GM12891 (cell line): ENCODE data around the gene CRYBB2. TPM values are rescaled to one million over a fixed set of nuclear protein-coding genes. Genes with fewer than 3 reads are reported as not detected.
A peak's percentile ranks its signal among the peaks of the same experiment; 100 is the strongest.
"Not testable (repeated sequence)": the region's sequence is repeated elsewhere in the genome, so short reads cannot be mapped to it uniquely, and the experiment has no call there.

ENCODE experiments used
- DNase-seq: peaks from one replicate; pipeline ENCODE4 v3.0.0; 2011; ENCODE audit warnings: low spot score; ENCODE audit not compliant: insufficient read length
- FAIRE-seq: peaks from 2 replicates; lab custom pipeline; 2011; peaks lifted over from hg19 to GRCh38; lab: Jason Lieb, UNC
- PAX5 ChIP-seq: IDR thresholded peaks from 2 replicates; pipeline ENCODE4 v1.6.1; 2011; ENCODE audit warnings: low read length, moderate library complexity, mild to moderate bottlenecking; ENCODE audit not compliant: insufficient read depth, severe bottlenecking
- POLR2A ChIP-seq: IDR thresholded peaks from 2 replicates; pipeline ENCODE4 v1.6.1; 2011; ENCODE audit warnings: low read depth, low read length, control low read depth
- POLR2AphosphoS5 ChIP-seq: IDR thresholded peaks from 2 replicates; pipeline ENCODE4 v1.6.1; 2011; ENCODE audit warnings: low read depth, low read length, control low read depth
- POU2F2 ChIP-seq: IDR thresholded peaks from 2 replicates; pipeline ENCODE4 v1.6.1; 2011; ENCODE audit warnings: low read depth, mild to moderate bottlenecking, control low read depth, low read length, moderate library complexity
- SPI1 ChIP-seq: IDR thresholded peaks from 2 replicates; pipeline ENCODE4 v1.6.1; 2011; ENCODE audit warnings: low read depth, low read length, control low read depth
- TAF1 ChIP-seq: IDR thresholded peaks from 2 replicates; pipeline ENCODE4 v1.6.1; 2011; ENCODE audit warnings: low read depth, low read length, control low read depth
- polyA plus RNA-seq: library from polyadenylated mRNA; unstranded; fragments of >200 nt; gene quantifications from one replicate; pipeline ENCODE4 v1.2.1, GENCODE V29; 2012; ENCODE audit warnings: low read depth, missing spikeins, inconsistent platforms; ENCODE audit not compliant: missing spikeins

The CRYBB2 gene
- not detected for polyA plus RNA-seq

GRCh38 chr22:25219211-25219689 lies at the start of gene CRYBB2:
CRYBB2 (plus strand) TSS chr22:25219639; CDS start chr22:25221430, 1,791 bp downstream.
- DNase-seq (no peak), FAIRE-seq (no peak)
- no peak for TF ChIP-seq SPI1
- no peak for TF ChIP-seq POU2F2
- TF ChIP-seq POLR2AphosphoS5 = no peak
- TF ChIP-seq TAF1 = no peak
- TF ChIP-seq POLR2A = no peak
- no peak for TF ChIP-seq PAX5

GRCh38 chr22:25170426-25170980 lies 48.9 kb upstream of the CRYBB2 start:
- no peak for FAIRE-seq
- TF ChIP-seq SPI1 (no peak), TAF1 (no peak)
- DNase-seq = no peak

DNA sequence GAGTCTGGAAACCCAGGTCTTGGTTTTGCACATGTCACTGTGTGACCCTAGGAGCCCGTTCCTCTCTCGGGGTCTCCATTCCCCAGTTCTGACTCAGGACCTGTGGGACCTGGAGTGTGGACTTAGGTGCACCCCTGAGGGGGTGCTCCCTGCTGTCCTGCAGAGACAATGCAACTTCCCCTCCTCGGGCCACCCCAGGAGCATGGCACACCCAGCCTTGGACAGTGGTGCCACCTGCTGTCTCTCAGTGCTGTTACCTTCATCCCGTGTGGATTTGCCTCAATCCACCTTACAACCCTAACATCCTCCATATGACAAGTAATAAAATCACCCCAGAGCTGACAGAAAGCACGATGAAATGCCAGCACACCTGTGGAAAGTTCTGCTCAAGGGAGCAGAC lies 47.3 kb upstream of the CRYBB2 start:
- FAIRE-seq (no peak), DNase-seq (no peak)
- TF ChIP-seq POU2F2 (no peak), POLR2AphosphoS5 (no peak), PAX5 (no peak), SPI1 (no peak), TAF1 (no peak), POLR2A (no peak)

DNA sequence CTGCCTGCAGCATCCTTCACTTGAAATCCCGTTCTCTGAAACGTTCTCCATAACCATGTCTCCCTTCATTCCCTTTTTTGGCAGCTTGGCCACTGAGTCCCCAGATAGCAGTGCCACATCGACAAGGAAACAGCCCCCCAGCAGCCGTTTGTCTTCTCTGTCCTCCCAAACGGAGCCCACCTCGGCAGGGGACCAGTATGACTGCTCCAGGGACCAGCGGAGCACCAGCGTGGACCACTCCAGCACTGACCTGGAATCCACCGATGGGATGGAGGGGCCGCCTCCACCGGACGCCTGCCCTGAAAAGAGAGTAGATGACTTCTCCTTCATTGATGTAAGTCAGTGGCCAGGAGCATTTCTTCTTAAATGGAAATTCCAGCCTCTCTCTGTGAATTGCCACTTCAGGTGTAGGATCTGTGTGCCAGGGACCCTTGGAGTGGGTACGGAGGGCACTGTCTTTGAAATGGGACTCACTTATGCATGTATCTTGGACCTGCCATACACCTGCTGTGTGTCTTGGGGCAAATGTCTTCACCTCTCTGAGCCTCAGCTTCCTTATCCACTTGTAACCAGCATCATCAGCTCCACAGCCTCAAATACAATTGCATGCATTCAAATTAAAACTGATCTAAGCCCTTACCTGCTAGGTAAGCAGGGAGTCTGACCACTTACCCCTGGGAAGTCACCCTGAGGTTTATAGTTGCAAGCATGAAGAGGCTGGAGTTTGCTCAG lies 45.1 kb upstream of the CRYBB2 start:
- DNase-seq (no peak), FAIRE-seq (no peak)

GRCh38 chr22:25174888-25175411 lies 44.5 kb upstream of the CRYBB2 start:
- FAIRE-seq (no peak), DNase-seq (no peak)
- TF ChIP-seq POLR2A (no peak), POU2F2 (no peak), SPI1 (no peak), POLR2AphosphoS5 (no peak), PAX5 (no peak), TAF1 (no peak)

More for the DNA sequence above, 45.1 kb upstream of the CRYBB2 start:
- TF ChIP-seq PAX5 = no peak
- no peak for TF ChIP-seq SPI1
- TF ChIP-seq POU2F2 = no peak
- no peak for TF ChIP-seq POLR2A
- no peak for TF ChIP-seq TAF1
- no peak for TF ChIP-seq POLR2AphosphoS5

DNA sequence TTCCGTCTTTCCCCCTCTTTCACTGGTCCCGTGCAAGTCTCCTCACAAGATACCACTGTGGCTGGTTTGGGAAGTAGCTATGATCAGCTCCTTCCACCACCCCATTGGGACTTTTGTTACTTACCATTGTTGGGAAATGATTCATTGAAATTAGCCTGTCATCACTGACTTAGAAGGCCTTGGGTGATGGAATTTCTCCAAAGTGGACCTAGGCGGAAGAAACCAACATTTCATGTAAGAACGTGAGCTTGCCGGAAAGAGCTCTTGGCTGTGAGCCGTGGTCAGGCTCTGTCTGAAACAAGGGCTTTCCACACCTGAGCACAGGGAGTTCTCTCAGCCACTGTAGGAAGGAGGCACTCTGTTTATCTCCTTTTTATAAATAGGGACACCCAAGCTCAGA lies 43.3 kb upstream of the CRYBB2 start:
- FAIRE-seq = no peak
- no peak for DNase-seq
- TF ChIP-seq SPI1 = no peak

DNA sequence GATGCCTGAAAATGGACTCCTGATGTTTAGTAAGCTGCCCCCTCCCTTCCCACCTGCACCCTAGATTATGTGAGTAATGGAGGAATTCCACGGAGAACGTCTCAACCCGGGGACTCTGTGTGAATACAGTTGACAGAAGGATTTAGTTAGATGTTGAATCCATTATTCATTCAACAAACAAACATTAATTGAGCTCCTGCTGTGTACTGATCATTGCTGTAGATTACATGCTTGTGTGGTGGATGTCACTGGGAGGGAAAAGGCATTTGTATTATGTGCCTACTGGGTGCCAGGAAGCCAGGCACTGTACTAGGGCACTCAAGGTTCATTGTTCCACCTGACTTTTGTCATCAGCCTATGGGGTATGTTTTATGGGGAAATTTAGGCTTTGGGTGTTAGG lies 42.6 kb upstream of the CRYBB2 start:
- no peak for FAIRE-seq
- no peak for DNase-seq
- TF ChIP-seq SPI1 = no peak
- TF ChIP-seq PAX5 = no peak

- no peak for TF ChIP-seq TAF1
- TF ChIP-seq SPI1 = no peak
- TF ChIP-seq POLR2AphosphoS5 = no peak
- no peak for TF ChIP-seq POU2F2
- TF ChIP-seq PAX5 = no peak
- TF ChIP-seq POLR2A = no peak
- DNase-seq (no peak), FAIRE-seq (no peak)
Observed at GRCh38 chr22:25177226-25177625, 42.2 kb upstream of the CRYBB2 start.

DNA sequence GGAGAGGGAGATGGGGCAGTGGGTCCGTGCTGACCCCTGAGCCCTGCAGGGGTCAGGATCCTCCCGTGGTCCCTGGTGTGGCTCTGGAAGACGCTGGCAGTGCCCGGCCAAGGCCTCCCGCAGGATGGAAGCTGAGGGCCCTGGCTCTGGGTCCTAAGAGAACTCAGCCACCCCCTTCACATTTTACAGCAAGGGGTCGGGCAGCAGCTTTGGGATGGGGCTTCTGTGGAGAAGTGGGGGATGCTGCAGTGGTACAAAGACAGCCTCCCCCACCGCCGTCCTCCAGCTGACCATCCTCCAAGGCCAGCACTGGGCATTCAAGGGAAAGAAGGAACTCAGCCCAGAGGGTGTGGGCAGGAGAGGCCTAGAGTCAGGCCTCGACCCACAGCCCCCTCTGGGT lies 41.5 kb upstream of the CRYBB2 start:
- DNase-seq (no peak), FAIRE-seq (no peak)
- no peak for TF ChIP-seq PAX5
- TF ChIP-seq POLR2A = no peak
- TF ChIP-seq SPI1 = no peak
- TF ChIP-seq POLR2AphosphoS5 = no peak
- no peak for TF ChIP-seq TAF1
- TF ChIP-seq POU2F2 = no peak

DNA sequence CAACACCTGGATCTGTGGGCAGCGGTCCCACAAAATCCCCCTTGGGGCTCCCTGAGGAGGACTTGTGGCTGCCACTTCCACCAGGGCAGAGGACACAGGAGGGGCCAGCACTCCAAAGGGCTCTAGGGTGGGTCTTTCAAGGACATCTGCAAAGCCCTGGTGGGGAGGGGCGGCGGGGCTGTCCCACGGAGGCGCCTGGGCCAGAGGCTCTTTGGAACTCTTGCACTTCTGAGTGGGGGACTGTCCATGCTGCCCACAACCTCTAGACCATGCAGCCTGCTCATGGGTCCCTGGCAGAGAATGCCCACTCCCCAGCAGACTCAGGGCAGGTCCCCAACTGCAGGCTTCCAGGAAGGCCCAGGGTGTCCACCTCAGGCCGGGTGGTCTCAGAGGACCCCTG lies 41.1 kb upstream of the CRYBB2 start:
- DNase-seq, FAIRE-seq: not testable (repeated sequence)

- FAIRE-seq = peak; percentile 87
- DNase-seq = not testable (repeated sequence)
Observed at GRCh38 chr22:25178869-25179631, 40.4 kb upstream of the CRYBB2 start.
